ENCODE data around the gene PLA2G7. TPM values are rescaled to one million over a fixed set of nuclear protein-coding genes. Genes with fewer than 3 reads are reported as not detected.

PLA2G7 gene
- total and polyA plus RNA-seq, 2 of the 8 experiments (the other 6 are each of a cell fraction or from before 2014, with no cell fraction given) = 1.5 to 2.2 TPM

DNA sequence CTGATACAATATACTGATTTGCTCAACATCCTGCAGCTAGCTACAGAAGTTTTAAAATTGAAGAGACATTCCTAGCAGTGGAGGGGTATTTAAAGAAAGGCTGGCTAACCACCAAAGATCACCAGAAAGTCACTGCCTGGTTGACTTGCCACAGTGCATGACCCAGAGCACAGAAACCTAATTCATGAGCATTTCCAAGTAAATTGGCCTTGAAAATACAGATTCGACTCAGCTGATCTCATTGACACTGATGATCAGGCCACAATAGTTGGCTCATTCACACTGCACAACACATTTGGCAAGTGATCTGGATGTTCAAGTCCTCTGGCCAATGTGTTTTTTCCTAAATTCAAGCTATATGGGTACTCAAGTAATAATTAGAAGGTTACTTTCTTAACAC is 60.8 kb downstream of the PLA2G7 start:
- Histone ChIP-seq H3K4ac (replicated peaks; ENCODE audit: insufficient read length, low read depth, low read length) (no peak overlapping the region), H4K5ac (ENCODE audit: insufficient read length, low read depth, low read length) (no peak overlapping the region)
- CTCF ChIA-PET (ENCODE audit: partially characterized antibody) = interaction anchor here (0.7 to 3.7 kb wide), 7 partner anchors 18 to 584 kb away, joined by 3 to 14 read pairs (median 3); no protein-coding TSS in a partner anchor
- TF ChIP-seq POU5F1 (IDR thresholded peaks at IDR 0.05; ENCODE audit: low read depth, low read length) = no peak
- no peak for TF ChIP-seq EGR1 (IDR thresholded peaks at IDR 0.05; ENCODE audit: borderline replicate concordance, low read depth, low read length)
- no peak for TF ChIP-seq CHD2 (IDR thresholded peaks at IDR 0.05; ENCODE audit: low read length)
- no peak for TF ChIP-seq HDAC2 (IDR thresholded peaks at IDR 0.05; ENCODE audit: borderline replicate concordance in 1 of 2, low read depth in 2 of 2, low read length in 2 of 2)

More for the DNA sequence above, 60.8 kb downstream of the PLA2G7 start:
- H3K4me2 ChIP-seq (ENCODE audit: insufficient read depth in 1 of 2, low read depth in 2 of 2, low read length in 2 of 2) = no peak overlapping the region
- H3K4me3 ChIP-seq (ENCODE audit: extremely low read depth in 1 of 4, insufficient read depth in 2 of 4, low read depth in 3 of 4, low read length in 4 of 4) = no peak overlapping the region
- no peak overlapping the region for H2AK5ac ChIP-seq (ENCODE audit: low read depth, low read length)
- no peak overlapping the region for H3K27ac ChIP-seq (ENCODE audit: low read depth, low read length)
- FAIRE-seq = no peak
- no peak overlapping the region for H2BK5ac ChIP-seq (ENCODE audit: low read depth, low read length)
- H2BK20ac ChIP-seq (ENCODE audit: low read length) = no peak overlapping the region
- H3K36me3 ChIP-seq (ENCODE audit: control insufficient read depth in 2 of 4, insufficient read depth in 4 of 4, low read length in 3 of 4) = no peaks in the 10 kb centered on the region
- H3K9me3 ChIP-seq (ENCODE audit: insufficient read depth in 2 of 2, low read depth in 1 of 2, low read length in 1 of 2) = no peaks in the 10 kb centered on the region
- no peaks in the 10 kb centered on the region for H3K27me3 ChIP-seq (replicated peaks in 1 of 4; ENCODE audit: control insufficient read depth in 3 of 4, extremely low read depth in 1 of 4, insufficient read depth in 3 of 4, low read length in 3 of 4)
- H3K79me1 ChIP-seq (ENCODE audit: low read depth, low read length) = no peaks in the 10 kb centered on the region
- no peak overlapping the region for H3K56ac ChIP-seq (replicated peaks; ENCODE audit: insufficient read length, low read depth, low read length)
- POLR2A ChIA-PET (ENCODE audit: partially characterized antibody) = no interaction called here
- no peak overlapping the region for H4K91ac ChIP-seq (replicated peaks; ENCODE audit: insufficient read length, low read length)
- H2AFZ ChIP-seq (ENCODE audit: low read length) = no peak overlapping the region
- H3K23me2 ChIP-seq (ENCODE audit: low read depth, low read length) = no peaks in the 10 kb centered on the region
- H3K9ac ChIP-seq (replicated peaks in 1 of 4; ENCODE audit: extremely low read depth in 1 of 4, low read depth in 3 of 4, low read length in 3 of 4) = no peak overlapping the region
- no peak overlapping the region for H2BK120ac ChIP-seq (replicated peaks; ENCODE audit: low read depth, low read length)
- no peak for DNase-seq (ENCODE audit: low read depth in 1 of 2, low spot score in 2 of 2)
- H4K20me1 ChIP-seq (replicated peaks in 1 of 2; ENCODE audit: control insufficient read depth in 1 of 2, insufficient read depth in 2 of 2, low read length in 2 of 2) = no peaks in the 10 kb centered on the region
- H3K4me1 ChIP-seq (replicated peaks in 1 of 4; ENCODE audit: control insufficient read depth in 3 of 4, insufficient read depth in 4 of 4, low read length in 3 of 4) = no peaks in the 10 kb centered on the region
- no peak overlapping the region for H4K8ac ChIP-seq (ENCODE audit: extremely low read depth, insufficient read depth, low read length)
- H3K23ac ChIP-seq (ENCODE audit: insufficient read length) = no peak overlapping the region
- no peak overlapping the region for H2BK12ac ChIP-seq (ENCODE audit: low read depth, low read length)
- H2BK15ac ChIP-seq (ENCODE audit: low read length) = no peak overlapping the region
- H3K18ac ChIP-seq (ENCODE audit: extremely low read depth, low read length) = no peak overlapping the region
- no peak overlapping the region for H3K14ac ChIP-seq (ENCODE audit: insufficient read length)
- no peaks in the 10 kb centered on the region for H3K79me2 ChIP-seq (ENCODE audit: control insufficient read depth in 1 of 2, insufficient read depth in 2 of 2, low read length in 2 of 2)
- 82% methylated on average over 1 of the region's 1 CpG; no CpG with 5 or more reads in 1 of the 2 experiments for WGBS, 2 experiments (ENCODE audit: extremely low coverage in 1 of 2, insufficient coverage in 1 of 2, insufficient read length in 1 of 2, insufficient replicate concordance in 2 of 2, low coverage in 1 of 2, low lambda C conversion rate in 2 of 2, missing lambda C conversion rate in 1 of 2)

Data from H1 (cell line).